Spleen (tissue), 7 donors: ENCODE results near the gene SLC6A8.

Experiments used
- CTCF ChIP-seq, 11 experiments: fragments of 200-600 bp in 7 of 11; fragments of 450-650 bp in 4 of 11; sonication (generic) in 4 of 11; IDR thresholded peaks in 8 of 11; conservative IDR thresholded peaks in 3 of 11; 1 replicate in 7 of 11; 2 replicates in 4 of 11; pipeline versions ENCODE4 v1.4.0 to v1.8.0; 2016 to 2021; ENCODE audit warnings: antibody characterized with exemption in 11 of 11, inconsistent platforms in 4 of 11, mild to moderate bottlenecking in 1 of 11
- POLR2A ChIP-seq, 3 donors: fragments of 450-650 bp; IDR thresholded peaks; one replicate each; pipeline ENCODE4 v1.5.1; 2017; ENCODE audit warnings: antibody characterized with exemption in 3 of 3, mild to moderate bottlenecking in 1 of 3
- POLR2AphosphoS5 ChIP-seq, 3 donors: sonication (generic); formaldehyde crosslinking; IDR thresholded peaks; one replicate each; pipeline ENCODE4 v1.5.1; 2017; ENCODE audit warnings: antibody characterized with exemption in 3 of 3
- donor health status: DM: no; HTN: no; CAD: no; lungs with moderate emphysema.
- donor health status: DM: no; HTN: no; CAD: no.
- donor health status: DM: no; HTN: no; CAD: no.

- TF ChIP-seq CTCF (IDR thresholded peaks at IDR 0.05 in 8 of 11, conservative IDR thresholded peaks at IDR 0.05 in 3 of 11) (no peak), POLR2AphosphoS5 (IDR thresholded peaks at IDR 0.05) (no peak), POLR2A (IDR thresholded peaks at IDR 0.05) (no peak)
These were observed 46.0 kb downstream of the SLC6A8 start for GRCh38 chrX:153733651-153734240.
